GM18519 (cell line): ENCODE data around the gene PPP1R14D.

Experiments
- ATAC-seq: cut with Tn5 transposase; IDR thresholded peaks from one replicate; pipeline ENCODE4 v1.9.1; 2021; ENCODE audit warnings: mild to moderate bottlenecking, moderate library complexity; ENCODE audit not compliant: unreplicated experiment, low FRiP score

PPP1R14D gene

GRCh38 chr15:40853241-40853890 is 24.9 kb upstream of the PPP1R14D start:
- no peak for ATAC-seq

- ATAC-seq = no peak
Measured at GRCh38 chr15:40852529-40852928, 24.0 kb upstream of the PPP1R14D start.

- no peak for ATAC-seq
Measured at GRCh38 chr15:40850576-40851112, 22.1 kb upstream of the PPP1R14D start.

- ATAC-seq = no peak
Measured at GRCh38 chr15:40847223-40847961, 18.9 kb upstream of the PPP1R14D start.

- no peak for ATAC-seq
Measured at GRCh38 chr15:40846841-40847222, 18.3 kb upstream of the PPP1R14D start.

- no peak for ATAC-seq
Measured at GRCh38 chr15:40845511-40846284, 17.2 kb upstream of the PPP1R14D start.

- no peak for ATAC-seq
Measured at GRCh38 chr15:40845036-40845435, 16.5 kb upstream of the PPP1R14D start.

- ATAC-seq = no peak
Measured at GRCh38 chr15:40844696-40845030, 16.2 kb upstream of the PPP1R14D start.

GRCh38 chr15:40843885-40844695 is 15.6 kb upstream of the PPP1R14D start, which contains the start of gene SPINT1:
Gene SPINT1 (plus strand): TSS chr15:40844048. CDS start chr15:40844555, 507 bp downstream.
- no peak for ATAC-seq

- ATAC-seq = no peak
Measured at GRCh38 chr15:40843261-40843884, 14.9 kb upstream of the PPP1R14D start.

GRCh38 chr15:40841741-40842140 is 13.2 kb upstream of the PPP1R14D start:
- no peak for ATAC-seq

- ATAC-seq = no peak
Measured at GRCh38 chr15:40838756-40839155, 10.2 kb upstream of the PPP1R14D start.

- no peak for ATAC-seq
Measured at GRCh38 chr15:40836020-40836419, 7.5 kb upstream of the PPP1R14D start.

GRCh38 chr15:40832903-40833302 is 4.4 kb upstream of the PPP1R14D start:
- ATAC-seq = no peak

GRCh38 chr15:40831861-40832260 is 3.4 kb upstream of the PPP1R14D start:
- ATAC-seq = no peak

GRCh38 chr15:40830884-40831283 is 2.4 kb upstream of the PPP1R14D start:
- ATAC-seq = no peak

GRCh38 chr15:40829115-40829514 is 607 bp upstream of the PPP1R14D start:
- no peak for ATAC-seq

GRCh38 chr15:40826423-40827075 is 2.0 kb downstream of the PPP1R14D start:
- no peak for ATAC-seq

- no peak for ATAC-seq
Measured at GRCh38 chr15:40825661-40826422, 2.7 kb downstream of the PPP1R14D start.
